Measurements from ENCODE around the gene DTNBP1. TPM values are rescaled to one million over a fixed set of nuclear protein-coding genes. Genes with fewer than 3 reads are reported as not detected.

DTNBP1 gene
- total RNA-seq, 1 donor = 2.2 TPM

- TF ChIP-seq CTCF (IDR thresholded peaks at IDR 0.05; ENCODE audit: insufficient read depth, low read depth, low read length) = no peak
- H3K4me3 ChIP-seq (ENCODE audit: low read depth, low read length) = no peak overlapping the region
- DNase-seq (ENCODE audit: low read depth) = no peak
Measured at GRCh38 chr6:15499125-15499524, 163.7 kb downstream of the DTNBP1 start.

GRCh38 chr6:15498640-15499039 is 164.2 kb downstream of the DTNBP1 start:
- TF ChIP-seq CTCF (IDR thresholded peaks at IDR 0.05; ENCODE audit: insufficient read depth, low read depth, low read length) = no peak
- no peak for DNase-seq (ENCODE audit: low read depth)
- H3K4me3 ChIP-seq (ENCODE audit: low read depth, low read length) = no peak overlapping the region

- DNase-seq (ENCODE audit: low read depth) = no peak
- no peak overlapping the region for H3K4me3 ChIP-seq (ENCODE audit: low read depth, low read length)
- no peak for TF ChIP-seq CTCF (IDR thresholded peaks at IDR 0.05; ENCODE audit: insufficient read depth, low read depth, low read length)
Measured at GRCh38 chr6:15496345-15497131, 166.3 kb downstream of the DTNBP1 start.

- DNase-seq (ENCODE audit: low read depth) = peak; percentile 70
- H3K4me3 ChIP-seq (ENCODE audit: low read depth, low read length) = no peak overlapping the region
- no peak for TF ChIP-seq CTCF (IDR thresholded peaks at IDR 0.05; ENCODE audit: insufficient read depth, low read depth, low read length)
Measured at GRCh38 chr6:15495375-15495901, 167.4 kb downstream of the DTNBP1 start.

- no peak overlapping the region for H3K4me3 ChIP-seq (ENCODE audit: low read depth, low read length)
- DNase-seq (ENCODE audit: low read depth) = peak; percentile 72
- TF ChIP-seq CTCF (IDR thresholded peaks at IDR 0.05; ENCODE audit: insufficient read depth, low read depth, low read length) = no peak
Measured at GRCh38 chr6:15493437-15494168, 169.2 kb downstream of the DTNBP1 start.

- TF ChIP-seq CTCF (IDR thresholded peaks at IDR 0.05; ENCODE audit: insufficient read depth, low read depth, low read length) = no peak
- no peak for DNase-seq (ENCODE audit: low read depth)
- no peak overlapping the region for H3K4me3 ChIP-seq (ENCODE audit: low read depth, low read length)
Measured at GRCh38 chr6:15491986-15492269, 170.9 kb downstream of the DTNBP1 start.
